Lower leg skin (tissue), 4 donors: ENCODE results near the gene DHX32. TPM values are rescaled to one million over a fixed set of nuclear protein-coding genes. Genes with fewer than 3 reads are reported as not detected.

Experiments used
- DNase-seq, 2 donors: peaks; one replicate each; pipeline ENCODE4 v3.0.0-alpha.2; 2019; ENCODE audit warnings: low spot score in 2 of 2
- H3K4me3 ChIP-seq: fragments of 200-600 bp; sonication (generic); 2 replicates; pipeline ENCODE4 v1.5.1; 2017; ENCODE audit warnings: mild to moderate bottlenecking, low read depth; ENCODE audit not compliant: poor library complexity, severe bottlenecking
- POLR2A ChIP-seq, 2 donors: fragments of 450-650 bp; IDR thresholded peaks; one replicate each; pipeline ENCODE4 v1.6.1; 2016 to 2017; ENCODE audit warnings: antibody characterized with exemption in 2 of 2, mild to moderate bottlenecking in 1 of 2, moderate library complexity in 1 of 2
- WGBS, 2 donors: methylation state at CpG; one replicate each; pipeline ENCODE4 v1.1.5; 2018; 5-methylcytosine and 5-hydroxymethylcytosine counted together
- intact Hi-C: fragments of 100-400 bp; cut with DNase I; formaldehyde crosslinking; loops from one replicate; pipeline ENCODE4 v1.15.0; 2023; ENCODE audit warnings: low total_unique reads
- total RNA-seq, 4 donors: library from RNA; depleted of rRNA; stranded (reverse); fragments of >200 nt; gene quantifications; one replicate each; pipeline ENCODE4 v1.1.0, GENCODE V29; 2016
- TF ChIP-seq, protein P1 (sequence below), 3 donors: fragments of 450-650 bp; IDR thresholded peaks; one replicate each; pipeline ENCODE4 v1.5.1; 2016; ENCODE audit warnings: antibody characterized with exemption in 3 of 3, mild to moderate bottlenecking in 3 of 3, moderate library complexity in 2 of 3

The DHX32 gene
- total RNA-seq, 4 donors from 2014 or later, result 43.4 to 68.2 (median 55.5) TPM

DNA sequence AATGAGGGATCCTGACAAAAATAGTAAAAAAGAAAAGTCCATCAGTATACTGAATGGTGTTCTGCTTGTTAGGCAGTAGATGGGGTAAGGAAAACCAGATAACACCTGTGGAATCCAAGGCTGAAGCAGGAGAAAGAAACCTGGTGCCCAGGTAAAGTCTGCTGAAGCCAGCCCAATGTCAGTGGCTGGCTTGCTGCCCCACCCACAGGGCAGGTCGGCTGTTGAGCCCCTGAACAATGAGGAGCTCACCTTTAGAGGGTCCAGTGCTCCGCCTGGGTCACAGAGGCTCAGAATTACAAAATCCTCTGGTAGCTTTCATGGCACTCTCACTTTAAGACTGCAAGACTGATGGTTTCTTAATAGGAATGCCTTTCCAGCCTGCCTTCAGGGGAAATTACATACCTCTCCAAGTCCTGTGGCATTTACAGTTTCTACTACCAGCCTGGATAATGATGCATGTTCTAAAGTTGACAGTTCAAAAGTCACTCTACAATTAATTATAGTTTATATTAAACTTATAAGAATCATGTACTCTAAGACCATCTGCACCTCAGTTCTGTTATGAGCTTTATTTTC, 23.8 kb downstream of the DHX32 start:
- 71 to 84% methylated on average over 2 of the region's 2 CpGs for WGBS, 2 donors
- intact Hi-C loops, result no loop called here
- DNase-seq, result no peak
- TF ChIP-seq, protein P1, sequence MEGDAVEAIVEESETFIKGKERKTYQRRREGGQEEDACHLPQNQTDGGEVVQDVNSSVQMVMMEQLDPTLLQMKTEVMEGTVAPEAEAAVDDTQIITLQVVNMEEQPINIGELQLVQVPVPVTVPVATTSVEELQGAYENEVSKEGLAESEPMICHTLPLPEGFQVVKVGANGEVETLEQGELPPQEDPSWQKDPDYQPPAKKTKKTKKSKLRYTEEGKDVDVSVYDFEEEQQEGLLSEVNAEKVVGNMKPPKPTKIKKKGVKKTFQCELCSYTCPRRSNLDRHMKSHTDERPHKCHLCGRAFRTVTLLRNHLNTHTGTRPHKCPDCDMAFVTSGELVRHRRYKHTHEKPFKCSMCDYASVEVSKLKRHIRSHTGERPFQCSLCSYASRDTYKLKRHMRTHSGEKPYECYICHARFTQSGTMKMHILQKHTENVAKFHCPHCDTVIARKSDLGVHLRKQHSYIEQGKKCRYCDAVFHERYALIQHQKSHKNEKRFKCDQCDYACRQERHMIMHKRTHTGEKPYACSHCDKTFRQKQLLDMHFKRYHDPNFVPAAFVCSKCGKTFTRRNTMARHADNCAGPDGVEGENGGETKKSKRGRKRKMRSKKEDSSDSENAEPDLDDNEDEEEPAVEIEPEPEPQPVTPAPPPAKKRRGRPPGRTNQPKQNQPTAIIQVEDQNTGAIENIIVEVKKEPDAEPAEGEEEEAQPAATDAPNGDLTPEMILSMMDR (IDR thresholded peaks at IDR 0.05), result no peak
- no peak for TF ChIP-seq POLR2A (IDR thresholded peaks at IDR 0.05)
- H3K4me3 ChIP-seq, result no peak overlapping the region

DNA sequence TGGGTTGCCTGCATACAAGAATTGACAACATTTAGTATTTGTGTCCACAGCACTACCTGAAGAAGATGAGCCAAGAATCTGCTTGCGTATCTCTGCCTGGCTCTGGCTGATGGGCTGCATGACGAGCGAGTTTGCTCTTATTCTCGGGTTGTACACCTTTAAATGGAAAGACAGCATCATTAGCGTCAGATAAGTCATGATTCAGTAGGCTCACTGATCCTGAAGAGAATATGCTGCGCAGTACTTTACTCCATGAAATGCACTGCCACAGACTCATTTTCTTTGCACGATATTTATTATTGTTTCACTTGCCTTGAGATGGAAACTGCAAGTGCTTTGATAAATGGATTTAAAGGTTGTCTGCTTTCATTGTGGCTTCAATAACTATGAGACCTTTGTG, 28.6 kb downstream of the DHX32 start:
- DNase-seq, result no peak
- H3K4me3 ChIP-seq, result no peak overlapping the region
- TF ChIP-seq POLR2A (IDR thresholded peaks at IDR 0.05), result no peak
- TF ChIP-seq, protein P1 (IDR thresholded peaks at IDR 0.05), result no peak
- 96 to 97% methylated on average over 7 of the region's 7 CpGs for WGBS, 2 donors
- intact Hi-C loops, result no loop called here

DNA sequence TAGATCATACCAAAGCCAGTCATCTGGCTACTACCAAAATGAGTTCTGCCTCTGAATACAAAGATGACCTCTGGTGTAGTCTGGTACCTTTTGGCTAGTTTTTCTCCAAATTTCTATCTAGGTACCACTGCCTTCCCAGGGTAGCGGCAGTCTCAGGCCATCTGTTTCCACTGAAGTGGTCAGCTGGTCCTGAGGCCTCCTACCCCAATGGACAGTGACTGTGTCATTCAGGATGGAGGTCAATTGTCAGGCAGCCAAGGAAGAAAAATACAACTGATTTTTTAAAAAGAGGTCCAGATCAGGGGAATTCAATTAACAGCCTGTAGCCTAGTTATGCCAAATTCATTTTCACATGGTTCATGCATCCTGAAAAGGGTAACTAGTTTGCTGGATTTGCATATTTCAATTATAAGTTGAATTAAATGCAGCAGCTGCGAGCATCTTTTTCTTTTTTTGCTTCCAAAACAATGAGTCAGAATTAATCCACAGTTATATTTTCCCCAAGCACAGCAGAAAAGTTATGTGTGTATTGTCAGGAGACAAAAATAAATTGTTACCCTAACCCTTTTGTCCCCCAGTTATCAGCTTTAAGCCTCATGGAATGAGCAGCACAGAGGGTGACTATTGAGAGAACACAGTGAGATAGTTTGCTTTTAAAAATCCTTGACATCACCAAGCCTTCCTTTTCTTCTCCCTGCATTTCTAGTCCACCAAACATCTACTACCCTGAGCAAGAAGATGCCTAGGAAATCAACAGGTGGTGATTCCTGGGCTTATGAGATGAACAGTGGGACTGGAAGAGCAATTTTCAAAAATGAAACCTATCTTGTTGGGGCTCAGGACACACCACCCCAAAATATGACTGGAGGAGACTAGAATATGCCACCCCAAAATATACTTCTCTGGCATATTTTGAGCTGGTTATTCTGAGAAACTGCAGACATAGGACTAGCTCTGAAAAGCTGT, 30.0 kb downstream of the DHX32 start:
- WGBS, 2 donors, result 88 to 90% methylated on average over 2 of the region's 2 CpGs
- DNase-seq, result no peak
- intact Hi-C loops, result no loop called here
- TF ChIP-seq, protein P1 (IDR thresholded peaks at IDR 0.05), result no peak
- TF ChIP-seq POLR2A (IDR thresholded peaks at IDR 0.05), result no peak
- H3K4me3 ChIP-seq, result no peak overlapping the region

DNA sequence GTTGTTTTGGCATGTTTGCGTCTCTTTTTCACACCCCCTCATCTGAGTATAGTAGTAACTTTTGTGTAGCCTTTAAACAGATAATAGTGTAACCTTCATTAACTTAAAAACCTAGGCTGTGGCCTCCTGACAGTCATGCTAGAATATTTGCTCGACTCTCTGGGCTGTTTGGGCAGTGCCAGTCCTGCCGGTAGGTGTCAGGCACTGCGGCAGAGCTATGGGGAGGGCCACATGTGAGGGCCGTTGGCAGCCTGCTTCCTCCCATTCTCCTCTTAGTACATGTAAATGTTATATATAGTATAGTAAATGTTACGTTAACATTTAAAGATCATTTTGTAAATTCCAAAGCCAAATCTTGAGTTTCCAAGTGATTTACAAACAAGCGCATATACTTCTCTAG, 31.6 kb downstream of the DHX32 start:
- intact Hi-C loops, result no loop called here
- WGBS, 2 donors, result 93 to 94% methylated on average over 7 of the region's 7 CpGs
- no peak for DNase-seq
- no peak overlapping the region for H3K4me3 ChIP-seq
- TF ChIP-seq POLR2A (IDR thresholded peaks at IDR 0.05), result no peak
- TF ChIP-seq, protein P1 (IDR thresholded peaks at IDR 0.05), result no peak

DNA sequence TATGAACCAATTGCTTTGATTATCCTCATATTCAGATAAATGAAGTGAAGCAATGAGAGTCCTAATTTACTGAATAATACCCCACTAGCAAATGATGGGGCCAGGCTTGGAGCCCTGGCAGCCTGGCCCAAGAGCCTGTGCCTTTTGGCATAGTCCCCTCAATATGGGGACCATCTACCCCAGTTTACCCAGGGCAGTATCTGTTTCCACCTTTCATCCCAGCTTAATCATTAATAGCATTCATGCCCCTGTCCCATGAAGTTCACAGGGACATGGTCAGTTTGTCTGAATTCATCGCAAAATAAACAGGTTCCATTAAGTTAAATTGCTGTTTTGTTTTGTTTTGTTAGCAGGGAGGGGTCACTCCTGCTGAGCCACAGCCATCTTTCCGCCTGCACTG, 32.2 kb downstream of the DHX32 start:
- TF ChIP-seq POLR2A (IDR thresholded peaks at IDR 0.05), result no peak
- TF ChIP-seq, protein P1 (IDR thresholded peaks at IDR 0.05), result no peak
- H3K4me3 ChIP-seq, result no peak overlapping the region
- 93 to 95% methylated on average over 2 of the region's 2 CpGs for WGBS, 2 donors
- intact Hi-C loops, result no loop called here
- no peak for DNase-seq
